Suppressor macrophage treated with lipopolysaccharide for 1 hour (primary cell): Measurements from ENCODE around the gene SLC24A4.

ENCODE experiments used
- DNase-seq, 3 donors: peaks; one replicate each; pipeline ENCODE4 v3.0.0-alpha.2; 2020 to 2022

Gene SLC24A4

DNA sequence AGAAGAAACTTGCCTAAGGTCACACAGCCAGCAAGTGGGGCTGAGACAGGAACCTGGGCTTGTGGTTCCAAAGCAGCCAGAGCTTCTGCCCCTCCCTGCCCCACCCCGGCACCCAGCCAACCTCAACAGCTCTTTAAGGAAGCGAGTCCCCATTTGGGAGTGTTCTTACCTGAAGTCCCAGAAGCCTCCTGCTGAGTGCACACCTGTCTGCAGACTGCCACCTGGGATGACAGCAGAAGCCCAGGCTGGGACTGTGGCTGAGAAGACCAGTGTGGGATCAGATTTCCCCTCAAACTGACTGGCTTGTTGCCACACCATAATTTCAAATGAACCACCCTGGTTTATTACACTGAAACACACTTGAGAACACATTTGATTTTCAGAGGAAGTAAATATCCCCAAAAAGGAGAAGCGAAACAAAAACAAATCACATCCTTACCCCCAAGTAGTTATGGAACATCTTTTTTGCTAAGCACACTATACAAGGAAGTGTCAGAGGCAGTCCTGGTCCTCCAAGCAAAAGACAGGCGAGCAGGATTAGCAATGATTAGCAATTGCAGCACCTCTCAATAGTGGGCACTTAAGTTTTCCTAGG is 184.3 kb downstream of the SLC24A4 start:
- peak; percentile 66 to 89 (median 86) for DNase-seq

DNA sequence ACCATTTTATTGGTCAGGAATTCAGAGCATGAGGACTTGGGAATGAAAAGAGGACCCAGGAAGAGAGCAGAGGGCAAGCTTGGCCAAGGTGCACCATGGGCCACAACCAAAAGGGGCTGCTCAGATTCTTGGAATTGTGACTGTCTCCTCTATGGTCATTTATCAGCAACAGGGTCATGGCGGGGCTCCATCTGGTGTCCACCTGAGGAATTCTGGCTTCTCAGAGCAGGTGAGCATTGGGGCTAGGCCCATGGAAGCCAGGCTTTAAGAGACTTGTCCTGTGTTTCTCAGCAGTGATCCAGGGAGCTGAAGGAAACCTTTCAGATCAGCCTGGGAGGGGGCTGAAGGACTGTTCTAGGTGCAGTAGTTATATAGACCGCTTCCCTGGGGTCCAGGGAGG is 188.0 kb downstream of the SLC24A4 start:
- DNase-seq, result no peak

DNA sequence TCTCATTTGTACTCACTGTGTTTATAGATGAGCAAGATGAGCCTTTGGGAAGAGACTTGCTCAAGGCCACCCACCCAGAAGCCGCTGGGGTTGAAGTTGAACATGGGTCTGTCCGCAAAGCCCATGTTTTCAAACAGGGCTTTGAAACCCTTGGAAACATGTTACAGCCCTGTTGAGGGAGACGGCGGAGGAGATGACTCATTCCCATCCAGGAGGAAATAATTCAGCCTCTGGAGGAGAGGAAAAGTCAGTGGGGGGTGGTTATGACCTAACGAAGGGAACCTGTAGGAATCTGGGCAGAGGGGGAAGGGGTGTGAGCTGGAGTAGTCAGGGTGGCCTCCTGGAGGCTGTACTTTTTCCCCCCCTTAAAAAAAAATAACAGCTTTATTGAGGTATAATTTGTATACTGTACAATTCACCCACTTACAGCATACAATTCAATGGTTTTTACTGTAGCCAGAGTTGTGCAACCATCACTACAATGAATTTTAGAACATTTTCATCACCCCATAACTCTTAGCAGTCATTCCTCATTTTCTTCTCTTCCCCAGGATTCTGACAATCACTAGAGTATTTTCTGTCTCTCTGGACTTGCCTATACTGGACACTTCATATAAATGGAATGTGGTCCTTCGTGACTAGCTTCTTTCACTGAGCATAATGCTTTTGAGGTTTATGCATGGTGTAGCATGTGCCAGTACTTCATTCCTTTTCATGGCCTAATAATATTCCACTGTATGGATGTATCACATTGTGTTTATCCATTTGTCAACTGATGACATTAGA is 188.7 kb downstream of the SLC24A4 start:
- DNase-seq, result peak in 1 of 3 donors; percentile 44

DNA sequence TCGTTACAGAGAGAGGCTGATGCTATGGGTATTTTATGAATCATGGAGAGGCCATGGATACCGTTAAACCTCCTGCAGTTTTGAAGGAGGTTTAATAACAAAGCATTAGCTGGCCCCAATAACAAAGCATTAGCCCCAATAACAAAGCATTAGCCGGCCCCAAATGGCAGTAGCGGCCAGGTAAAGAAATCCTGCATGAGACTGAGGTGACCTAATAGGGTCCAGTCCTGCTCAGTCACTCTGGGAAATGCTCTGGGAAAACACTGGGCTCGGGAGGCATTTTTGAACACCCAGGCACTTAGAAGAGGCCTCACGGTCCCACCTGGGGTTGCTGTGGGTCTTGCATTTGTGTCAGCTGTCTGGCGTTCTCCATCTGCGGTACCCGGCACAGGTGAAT is 189.8 kb downstream of the SLC24A4 start:
- no peak for DNase-seq

DNA sequence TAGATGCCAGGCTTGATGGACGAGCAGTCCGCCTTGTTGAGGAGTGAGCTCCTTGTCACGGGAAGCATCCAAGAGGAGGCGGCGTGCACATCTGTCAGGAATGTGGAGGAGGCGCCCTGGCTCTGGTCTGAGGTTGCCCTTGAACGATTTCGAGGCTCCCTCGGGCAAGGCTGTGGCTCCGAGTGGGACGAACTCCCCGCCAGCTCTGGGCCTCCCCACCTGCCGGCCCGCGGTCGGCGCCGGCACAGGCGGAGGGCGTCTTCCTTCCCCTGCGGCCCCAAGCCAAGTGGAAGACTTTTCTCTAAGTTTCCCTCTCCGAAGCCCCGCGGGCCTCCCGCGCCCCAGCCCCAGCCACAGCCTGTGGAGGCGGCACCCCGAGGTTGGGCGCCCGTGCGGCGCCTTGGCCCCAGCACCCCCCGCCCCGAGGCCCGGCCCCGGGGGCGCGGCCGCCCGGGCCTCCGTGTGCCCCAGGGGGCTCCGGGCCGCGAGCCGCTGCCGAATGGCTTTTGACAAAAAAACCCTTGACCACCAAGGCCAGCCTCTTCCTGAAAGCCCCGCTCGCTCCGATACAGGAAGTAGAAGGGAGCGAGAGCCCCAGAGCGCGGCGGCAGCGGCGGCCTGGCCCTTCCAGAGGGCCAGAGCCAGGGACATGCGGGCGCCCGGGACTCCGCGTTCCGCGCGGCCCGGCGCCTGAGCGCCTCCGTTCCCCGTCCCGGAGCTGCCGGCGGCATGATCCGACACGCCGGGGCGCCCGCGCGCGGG is 190.4 kb downstream of the SLC24A4 start, which contains the start of gene RIN3:
RIN3 (plus strand) TSS at position 578 of the 762 bp plus-strand sequence; CDS start at position 730, 152 bp downstream.
- DNase-seq, result peak; percentile 82 to 89 (median 86)

DNA sequence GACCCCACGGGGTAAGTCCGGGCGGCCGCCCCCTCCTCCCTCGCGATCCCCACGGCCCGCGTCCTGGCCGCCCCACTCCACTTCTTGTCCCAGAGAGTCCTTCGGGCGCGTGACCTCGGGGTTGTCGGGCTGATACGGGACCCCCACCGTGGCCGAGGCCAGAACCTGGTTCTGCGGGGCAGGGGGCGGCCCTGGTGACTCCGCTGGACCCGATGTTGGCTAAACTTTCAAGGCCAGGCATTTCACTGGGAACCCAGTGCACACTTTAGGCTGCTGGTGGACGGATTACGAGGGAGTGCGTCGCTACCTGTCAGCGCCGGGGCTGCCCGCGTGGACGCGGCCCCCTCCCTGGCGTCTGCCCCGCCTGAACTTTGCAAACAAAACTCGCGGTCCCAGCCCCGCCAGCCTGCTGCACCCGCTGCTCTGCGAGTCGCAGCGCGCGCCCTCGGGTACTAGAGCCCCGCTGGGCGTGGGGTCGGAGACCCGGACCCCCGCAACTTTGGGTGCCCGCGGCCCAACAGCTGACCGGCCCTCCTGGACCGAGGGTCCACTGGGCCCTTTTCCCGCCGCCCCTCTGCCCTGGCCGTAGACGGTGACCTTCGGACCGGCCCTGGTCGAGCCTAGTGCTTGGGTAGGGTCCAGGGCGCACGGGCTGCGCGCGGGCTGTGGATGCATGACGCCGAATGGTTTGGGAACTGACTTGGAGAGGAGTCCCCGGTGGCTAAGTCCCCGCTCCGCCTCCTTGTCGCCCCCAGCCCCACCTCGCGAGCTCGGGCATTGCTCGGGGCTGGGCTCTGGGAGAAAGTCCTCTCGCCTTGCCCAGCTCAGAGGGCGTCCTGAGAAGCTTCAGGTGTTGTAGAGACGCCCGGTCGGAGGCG is 191.2 kb downstream of the SLC24A4 start:
- DNase-seq, result peak in 1 of 3 donors; percentile 63

DNA sequence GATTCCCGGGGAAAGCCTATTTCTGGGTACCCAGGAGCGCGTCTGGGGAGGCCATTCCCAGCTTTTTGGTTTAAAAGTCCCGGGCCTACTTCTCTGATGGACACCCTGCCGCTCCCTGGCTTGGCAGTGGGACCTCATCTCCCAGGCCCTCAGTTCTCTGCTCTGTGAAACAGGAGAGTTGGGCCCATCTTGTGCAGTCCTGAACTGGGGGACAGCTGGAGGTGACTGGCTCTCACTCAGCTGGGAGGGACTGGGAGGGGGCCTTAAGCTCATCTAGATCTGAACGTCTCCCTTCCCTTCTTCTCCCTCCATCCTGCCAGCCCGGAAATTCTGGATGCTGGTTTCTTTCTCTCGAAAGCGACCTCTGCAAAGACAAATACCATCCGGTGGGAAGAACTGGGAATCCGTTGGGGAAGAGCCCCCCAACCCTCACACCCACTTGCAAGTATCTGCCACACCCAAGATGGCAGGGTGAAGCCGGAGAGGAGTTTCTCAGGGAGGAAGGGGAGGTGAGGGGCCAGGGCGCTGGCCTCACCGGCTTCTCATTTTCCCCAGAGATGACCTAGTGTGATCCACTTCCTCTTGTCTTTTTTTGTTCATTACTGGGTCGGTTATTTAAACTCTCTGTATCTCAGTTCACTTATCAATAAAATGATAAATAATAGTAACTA is 192.0 kb downstream of the SLC24A4 start:
- DNase-seq, result peak; percentile 44 to 65 (median 58)

DNA sequence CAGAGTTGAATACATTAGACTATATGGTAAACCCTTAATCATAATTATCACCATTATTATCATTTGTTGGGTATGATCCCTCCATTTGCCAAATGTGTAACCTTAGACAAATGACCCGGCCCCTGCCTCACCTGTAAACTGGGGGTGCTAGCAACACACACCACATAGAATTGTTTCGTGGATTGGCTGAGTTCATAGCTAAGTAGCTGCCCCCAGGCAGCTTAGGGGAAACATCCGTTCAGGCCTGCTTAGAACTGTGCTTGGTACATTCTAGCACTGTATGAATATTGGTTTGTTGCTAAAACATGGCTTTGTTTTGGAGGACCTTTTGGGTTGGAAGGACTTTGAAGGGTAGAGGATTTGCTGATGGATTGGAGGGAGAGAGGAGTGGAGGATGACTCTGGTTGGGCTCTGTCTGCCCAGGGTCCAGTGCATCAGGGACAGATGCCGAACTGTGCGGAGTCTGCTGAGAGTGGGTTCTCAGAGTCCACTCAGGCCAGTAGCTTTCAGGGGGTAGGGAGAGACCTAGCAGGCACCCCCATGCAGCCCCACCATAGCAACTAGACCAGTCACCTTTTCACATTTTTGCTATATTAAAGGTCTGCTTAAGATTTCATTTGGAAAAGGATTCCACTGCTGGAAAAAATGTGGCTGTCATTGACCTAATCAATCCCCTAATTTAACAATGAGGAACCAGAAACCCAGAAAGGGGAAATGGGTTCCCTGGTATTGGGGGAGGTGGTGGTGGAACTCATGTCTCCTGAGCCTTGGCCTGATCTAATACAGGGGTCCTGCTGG is 192.8 kb downstream of the SLC24A4 start:
- peak; percentile 63 to 70 (median 64) for DNase-seq

DNA sequence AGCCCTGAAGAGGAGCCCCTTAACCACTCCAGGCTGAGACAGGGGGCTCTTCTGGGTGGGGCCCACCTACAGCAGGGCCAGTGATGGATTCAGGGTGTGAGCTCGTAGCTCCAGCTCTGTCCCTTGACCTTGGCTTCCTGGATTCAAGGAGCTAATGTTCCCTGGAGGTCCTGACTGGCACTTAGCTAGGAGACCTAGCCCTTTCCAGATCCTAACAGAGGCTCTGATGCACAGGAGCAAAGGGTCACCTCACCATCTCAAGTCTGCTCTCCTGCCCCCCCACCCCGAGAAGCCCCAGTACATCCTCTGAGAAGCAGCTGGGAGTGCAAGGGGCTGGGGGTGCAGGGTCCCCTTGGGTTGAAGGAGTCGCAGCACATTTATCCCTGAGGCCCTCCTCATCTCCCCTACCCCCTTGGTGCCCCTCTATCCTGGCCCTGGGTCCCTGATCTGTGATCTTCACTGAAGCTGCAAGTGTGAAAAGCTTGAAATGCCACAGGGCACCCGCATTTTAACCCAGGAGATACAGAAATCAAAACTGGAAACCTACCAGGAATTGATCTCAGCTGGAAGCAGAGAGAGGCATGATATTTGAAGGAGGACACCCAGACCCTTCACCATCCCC is 193.5 kb downstream of the SLC24A4 start:
- DNase-seq, result no peak

DNA sequence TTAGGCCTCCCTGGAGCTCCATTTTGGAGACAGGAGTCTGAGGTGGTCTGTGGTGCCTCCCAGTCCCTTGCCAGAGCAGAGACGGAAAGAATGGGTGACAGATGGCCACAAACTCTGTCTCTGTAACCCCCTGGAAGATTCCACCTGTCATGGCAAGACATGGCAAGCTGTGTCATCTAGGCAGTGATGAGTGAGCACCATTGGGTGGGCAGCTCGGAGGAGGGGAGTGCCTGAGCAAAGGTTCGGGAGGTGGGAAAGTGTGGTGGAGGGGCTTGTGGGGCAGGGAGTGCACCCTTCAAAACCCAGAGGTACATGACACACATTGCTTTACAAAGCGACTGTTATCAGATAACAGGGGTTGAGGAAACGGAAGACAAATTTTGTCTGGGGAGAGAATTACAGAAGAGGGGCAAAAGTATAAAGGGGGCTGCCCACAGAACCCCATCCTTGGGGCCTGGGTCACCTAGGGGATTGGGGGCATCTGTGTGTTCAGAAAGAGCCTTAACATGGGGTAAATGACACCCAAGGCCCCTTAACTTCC is 194.1 kb downstream of the SLC24A4 start:
- no peak for DNase-seq

DNA sequence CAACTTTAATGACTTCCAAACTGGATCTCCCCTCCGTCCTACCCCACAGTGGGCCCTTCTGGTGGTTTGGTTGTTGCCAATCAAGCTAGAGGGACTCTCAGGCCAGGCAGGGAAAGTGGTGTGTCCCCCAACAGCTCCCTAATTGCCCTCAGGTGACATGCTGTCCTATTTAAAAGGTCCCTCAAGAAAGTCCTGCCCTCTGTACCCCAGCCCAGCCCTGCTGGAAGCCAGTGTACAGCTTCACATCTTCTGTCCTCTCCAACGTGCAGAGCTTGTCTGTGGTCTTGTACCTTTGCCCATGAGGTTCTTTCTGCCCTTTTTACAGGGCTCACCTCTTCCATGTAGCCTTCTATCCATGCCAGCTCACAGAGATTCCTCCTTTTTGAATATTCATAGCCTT is 194.8 kb downstream of the SLC24A4 start:
- no peak for DNase-seq

DNA sequence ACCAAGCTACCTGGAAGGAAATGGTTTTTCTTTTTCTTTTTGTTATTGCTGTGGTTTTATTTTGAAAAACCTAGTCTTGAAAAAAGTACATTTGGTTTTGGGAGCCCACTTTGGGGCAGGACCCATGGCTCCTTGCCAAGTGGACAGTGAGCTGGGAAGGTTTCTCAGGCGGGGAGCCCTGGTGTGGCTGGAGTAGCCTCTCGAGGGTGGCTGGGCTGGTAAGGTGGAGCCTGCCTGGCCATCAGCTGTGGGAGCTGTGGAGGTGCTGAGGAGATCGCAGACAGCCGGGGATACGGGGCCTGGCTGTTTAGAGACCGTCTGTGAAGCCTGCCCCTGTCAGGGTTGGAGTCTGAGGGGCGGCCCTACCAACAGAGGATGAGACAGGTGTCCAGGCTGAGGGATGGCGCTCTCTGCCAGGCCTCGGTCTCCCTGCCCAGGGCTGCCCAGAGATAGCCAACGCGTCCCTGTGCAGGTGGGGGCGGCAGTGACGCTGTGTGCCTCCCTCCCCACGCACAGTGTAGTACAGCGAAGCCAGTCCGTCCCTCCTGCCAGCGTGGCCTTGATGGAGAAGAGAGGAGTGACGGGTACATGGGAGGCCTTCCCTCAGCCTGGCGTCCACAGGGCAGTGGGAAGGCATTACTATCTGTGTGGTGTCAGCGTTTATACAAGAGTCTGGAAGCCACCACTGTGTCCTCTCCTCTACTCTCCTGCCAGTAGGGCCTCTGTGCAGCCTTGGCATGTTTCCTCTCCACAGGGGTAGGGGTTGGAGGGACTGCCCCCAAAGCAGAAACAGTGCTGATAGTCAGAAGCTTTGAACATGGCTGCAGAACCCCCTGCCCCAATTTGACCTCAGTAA is 196.5 kb downstream of the SLC24A4 start:
- no peak for DNase-seq

DNA sequence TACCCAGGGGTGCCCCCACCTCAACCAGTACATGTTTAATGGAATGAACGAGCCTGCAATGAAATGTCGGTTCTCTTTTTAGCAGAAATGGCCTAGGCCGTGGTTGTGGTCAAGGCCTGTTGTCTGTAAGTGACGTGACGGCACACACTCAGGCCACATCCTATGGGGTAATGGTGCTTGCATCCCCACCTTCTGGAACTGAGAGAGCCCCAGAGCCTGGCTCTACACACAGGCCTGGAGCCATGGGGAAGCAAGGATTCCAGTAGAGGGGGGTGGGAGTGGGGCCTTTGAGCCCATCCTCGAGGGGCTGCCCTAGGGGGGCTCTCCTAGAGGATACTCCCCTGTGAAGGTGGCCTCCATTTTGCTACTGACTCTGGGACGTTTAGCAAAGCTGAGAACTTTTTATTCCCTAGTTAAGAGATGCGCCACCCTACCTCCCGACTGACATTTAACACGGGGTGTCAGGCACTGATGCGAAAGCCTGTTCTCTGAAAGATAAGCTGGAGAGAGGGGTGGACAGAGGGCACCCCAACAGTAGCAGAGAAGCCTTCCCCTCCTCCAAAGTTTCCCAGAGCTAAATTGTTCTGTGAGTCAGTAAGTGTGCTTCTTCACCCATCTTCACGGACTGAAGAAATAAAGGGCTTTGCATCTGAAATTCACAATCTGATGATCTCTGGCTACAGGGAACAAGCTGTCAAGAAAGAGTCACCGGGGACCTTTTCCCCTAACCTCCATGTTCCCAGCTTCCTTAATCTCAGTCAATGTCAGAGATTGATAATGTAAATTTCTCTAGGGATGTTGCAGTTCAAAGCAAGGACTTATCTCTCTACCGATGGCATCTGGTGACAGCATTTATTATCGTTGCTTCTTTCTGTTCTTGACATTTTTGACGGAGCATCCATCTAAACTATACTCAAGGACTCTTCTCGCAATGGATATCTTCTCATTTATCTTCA is 197.4 kb downstream of the SLC24A4 start:
- DNase-seq, result no peak

DNA sequence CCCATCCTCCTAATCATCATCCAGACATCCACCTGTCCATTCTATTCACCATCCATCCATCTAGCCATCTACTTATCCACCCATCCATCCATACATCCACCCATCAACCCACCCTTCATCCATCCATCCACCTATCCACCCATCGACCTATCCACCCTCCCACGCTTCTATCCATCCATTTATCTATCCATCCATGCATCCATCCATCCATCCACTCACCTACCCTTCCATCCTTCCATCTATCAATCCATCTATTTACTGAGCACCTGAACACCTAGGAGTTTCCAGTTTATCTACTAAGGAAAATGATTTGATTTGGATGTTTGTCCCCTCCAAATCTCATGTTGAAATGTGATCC is 198.1 kb downstream of the SLC24A4 start:
- DNase-seq, result no peak

DNA sequence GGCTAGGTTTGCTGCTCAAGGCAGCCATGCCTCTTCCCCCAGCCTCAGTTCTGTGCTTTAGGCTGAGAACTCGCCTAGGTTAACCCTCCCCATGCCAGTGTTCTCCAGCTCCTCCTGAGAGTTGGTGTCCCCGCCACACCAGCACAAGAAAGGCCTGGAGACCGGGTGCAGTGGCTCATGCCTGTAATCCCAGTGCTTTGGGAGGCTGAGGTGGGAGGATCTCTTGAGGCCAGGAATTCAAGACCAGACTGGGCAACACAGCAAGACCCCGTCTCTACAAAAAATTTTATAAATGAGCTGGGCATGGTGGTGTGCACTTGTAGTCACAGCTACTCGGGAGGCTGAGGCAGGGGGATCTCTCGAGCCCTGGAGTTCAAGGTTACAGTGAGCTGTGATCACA is 200.8 kb downstream of the SLC24A4 start:
- no peak for DNase-seq

DNA sequence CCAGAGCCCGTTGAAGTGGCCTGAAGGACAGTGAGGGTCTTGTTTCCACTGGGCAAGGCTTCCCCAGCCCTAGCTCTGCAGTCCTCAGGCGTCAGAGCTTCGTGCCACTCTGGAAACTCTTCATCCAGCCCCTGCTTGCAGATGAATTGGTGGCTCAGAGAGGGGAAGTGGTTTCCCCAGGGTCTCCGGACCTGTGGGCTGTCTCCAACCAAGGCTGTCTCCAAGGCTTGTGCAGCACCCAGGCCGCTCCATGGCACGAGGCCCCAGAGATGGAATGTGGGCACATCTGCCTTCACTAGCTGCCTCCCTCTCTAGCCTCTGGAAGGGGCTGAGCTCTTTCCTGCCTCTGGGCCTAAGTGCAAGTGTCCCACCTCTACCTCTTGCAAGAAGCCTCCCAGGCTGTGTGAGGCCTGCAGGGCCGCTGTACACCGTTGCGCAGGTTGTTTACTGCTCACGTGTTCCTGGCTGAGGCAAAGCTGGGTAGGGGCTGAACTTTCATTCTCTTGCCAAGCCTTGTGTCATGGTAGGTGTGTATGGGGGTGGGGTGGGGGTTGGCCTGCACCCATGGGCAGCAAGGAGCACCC is 201.7 kb downstream of the SLC24A4 start:
- DNase-seq, result peak in 2 of 3 donors; percentile 38 to 50

DNA sequence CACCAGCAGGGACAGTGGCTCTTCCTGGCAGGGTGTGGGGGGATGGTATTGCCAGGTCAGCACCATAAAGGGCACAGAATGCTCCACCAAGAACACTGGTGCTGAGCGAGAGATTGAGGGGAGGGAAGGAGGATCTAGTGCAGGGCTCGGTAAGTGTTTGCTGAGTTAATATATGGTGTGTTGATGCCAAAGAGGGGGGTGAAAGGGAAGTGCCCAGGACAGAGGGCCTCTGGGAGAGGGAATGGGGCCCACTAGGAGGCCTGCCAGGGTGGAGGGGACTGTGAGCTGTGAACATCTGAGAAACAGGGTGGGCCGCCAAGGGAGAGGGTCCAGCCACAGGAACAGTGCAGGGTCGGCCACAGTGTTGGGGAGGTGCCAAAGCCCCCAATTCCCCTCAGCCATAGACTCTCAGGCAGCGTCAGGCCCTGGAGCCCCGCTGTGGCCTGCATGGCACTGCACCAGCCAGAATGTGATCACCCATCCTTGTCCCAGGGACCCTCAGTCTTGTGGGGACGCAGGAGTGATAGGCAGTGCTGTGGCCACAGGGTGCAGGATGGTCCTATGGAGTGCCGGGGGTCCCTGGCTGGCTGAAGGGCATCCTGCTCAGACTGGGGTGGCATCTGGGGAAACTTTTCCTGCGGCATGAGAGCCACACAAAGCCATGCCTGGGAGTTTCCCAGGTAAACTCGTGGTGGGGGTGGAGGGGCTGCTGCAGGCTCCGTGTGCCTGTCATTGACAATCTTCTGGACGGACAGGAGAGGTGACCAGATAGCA is 202.5 kb downstream of the SLC24A4 start:
- no peak for DNase-seq
